Prostate gland (tissue), 2 donors: ENCODE data around the gene TPPP2. TPM values are rescaled to one million over a fixed set of nuclear protein-coding genes. Genes with fewer than 3 reads are reported as not detected.

Experiments
- DNase-seq: peaks from one replicate; pipeline ENCODE4 v3.0.0-alpha.2; 2019; ENCODE audit warnings: low spot score
- H3K27ac ChIP-seq, 2 donors: fragments of 200-600 bp; sonication (generic); 2 replicates each; pipeline ENCODE4 v1.5.1; 2017 to 2019
- H3K27me3 ChIP-seq: fragments of 200-600 bp; sonication (generic); replicated peaks from 2 replicates; pipeline ENCODE4 v1.5.1; 2019; ENCODE audit not compliant: insufficient read depth
- H3K36me3 ChIP-seq, 2 donors: fragments of 200-600 bp; sonication (generic); 1 replicate in 1 of 2; 2 replicates in 1 of 2; pipeline versions ENCODE4 v1.5.1 to v1.8.1; 2017 to 2019
- H3K4me1 ChIP-seq: fragments of 200-600 bp; sonication (generic); replicated peaks from 2 replicates; pipeline ENCODE4 v1.5.1; 2019
- H3K4me3 ChIP-seq, 2 donors: fragments of 200-600 bp; sonication (generic); 2 replicates each; pipeline ENCODE4 v1.5.1; 2017 to 2019
- H3K9me3 ChIP-seq: fragments of 200-600 bp; sonication (generic); 2 replicates; pipeline ENCODE4 v1.5.1; 2017
- POLR2A ChIP-seq: fragments of 450-650 bp; IDR thresholded peaks from one replicate; pipeline ENCODE4 v1.6.1; 2016; ENCODE audit warnings: antibody characterized with exemption, mild to moderate bottlenecking
- POLR2AphosphoS5 ChIP-seq: sonication (generic); formaldehyde crosslinking; IDR thresholded peaks from one replicate; pipeline ENCODE4 v1.6.1; 2017; ENCODE audit warnings: antibody characterized with exemption
- WGBS: methylation state at CpG from one replicate; pipeline ENCODE4 v1.1.5; 2018; 5-methylcytosine and 5-hydroxymethylcytosine counted together
- intact Hi-C: fragments of 100-400 bp; cut with DNase I; formaldehyde crosslinking; loops from one replicate; pipeline ENCODE4 v1.14.2; 2022
- total RNA-seq, 2 donors: library from RNA; depleted of rRNA; stranded (reverse); fragments of >200 nt; gene quantifications; one replicate each; pipeline ENCODE4 v1.1.0, GENCODE V29; 2016
- TF ChIP-seq, protein P1 (sequence below), 4 experiments: fragments of 200-600 bp in 2 of 4; fragments of 450-650 bp in 2 of 4; sonication (generic) in 2 of 4; IDR thresholded peaks; 1 replicate in 3 of 4; 2 replicates in 1 of 4; pipeline ENCODE4 v1.5.1; 2016 to 2019; ENCODE audit warnings: antibody characterized with exemption in 4 of 4, mild to moderate bottlenecking in 2 of 4, moderate library complexity in 2 of 4

TPPP2 gene
- total RNA-seq, 2 donors from 2014 or later: 9.4 TPM; not detected in 1

DNA sequence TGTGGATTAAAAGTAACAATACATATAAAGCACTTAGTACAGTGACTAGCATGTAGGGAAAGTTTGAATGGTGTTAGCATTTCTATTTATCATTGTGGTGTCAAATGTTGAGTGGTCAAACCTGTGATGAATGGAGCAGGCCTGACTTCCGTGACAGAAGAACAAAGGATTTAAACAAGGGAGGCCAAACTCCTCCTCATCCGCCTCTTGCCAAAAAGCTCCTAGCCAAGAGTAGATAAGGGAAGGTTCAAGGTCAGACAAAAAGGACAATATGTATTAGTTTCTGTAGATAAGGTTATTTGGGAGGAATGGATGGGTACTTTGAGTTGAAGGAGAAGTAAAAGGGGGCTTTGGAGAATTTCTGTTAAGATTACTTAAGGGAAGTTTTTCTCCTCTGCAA is 18.6 kb downstream of the TPPP2 start:
- 71% methylated on average over 2 of the region's 2 CpGs for WGBS
- DNase-seq: no peak
- Histone ChIP-seq H3K27ac (no peak overlapping the region), H3K9me3 (no peaks in the 10 kb centered on the region), H3K36me3 (no peaks in the 10 kb centered on the region), H3K4me1 (no peaks in the 10 kb centered on the region), H3K4me3 (no peak overlapping the region), H3K27me3 (no peaks in the 10 kb centered on the region)
- TF ChIP-seq, protein P1, sequence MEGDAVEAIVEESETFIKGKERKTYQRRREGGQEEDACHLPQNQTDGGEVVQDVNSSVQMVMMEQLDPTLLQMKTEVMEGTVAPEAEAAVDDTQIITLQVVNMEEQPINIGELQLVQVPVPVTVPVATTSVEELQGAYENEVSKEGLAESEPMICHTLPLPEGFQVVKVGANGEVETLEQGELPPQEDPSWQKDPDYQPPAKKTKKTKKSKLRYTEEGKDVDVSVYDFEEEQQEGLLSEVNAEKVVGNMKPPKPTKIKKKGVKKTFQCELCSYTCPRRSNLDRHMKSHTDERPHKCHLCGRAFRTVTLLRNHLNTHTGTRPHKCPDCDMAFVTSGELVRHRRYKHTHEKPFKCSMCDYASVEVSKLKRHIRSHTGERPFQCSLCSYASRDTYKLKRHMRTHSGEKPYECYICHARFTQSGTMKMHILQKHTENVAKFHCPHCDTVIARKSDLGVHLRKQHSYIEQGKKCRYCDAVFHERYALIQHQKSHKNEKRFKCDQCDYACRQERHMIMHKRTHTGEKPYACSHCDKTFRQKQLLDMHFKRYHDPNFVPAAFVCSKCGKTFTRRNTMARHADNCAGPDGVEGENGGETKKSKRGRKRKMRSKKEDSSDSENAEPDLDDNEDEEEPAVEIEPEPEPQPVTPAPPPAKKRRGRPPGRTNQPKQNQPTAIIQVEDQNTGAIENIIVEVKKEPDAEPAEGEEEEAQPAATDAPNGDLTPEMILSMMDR (IDR thresholded peaks at IDR 0.05): no peak
- TF ChIP-seq POLR2AphosphoS5: no peak
- TF ChIP-seq POLR2A: no peak
- intact Hi-C loops: loop anchor here (10.0 kb wide), 1 partner anchor 194 kb away; no protein-coding TSS in a partner anchor

DNA sequence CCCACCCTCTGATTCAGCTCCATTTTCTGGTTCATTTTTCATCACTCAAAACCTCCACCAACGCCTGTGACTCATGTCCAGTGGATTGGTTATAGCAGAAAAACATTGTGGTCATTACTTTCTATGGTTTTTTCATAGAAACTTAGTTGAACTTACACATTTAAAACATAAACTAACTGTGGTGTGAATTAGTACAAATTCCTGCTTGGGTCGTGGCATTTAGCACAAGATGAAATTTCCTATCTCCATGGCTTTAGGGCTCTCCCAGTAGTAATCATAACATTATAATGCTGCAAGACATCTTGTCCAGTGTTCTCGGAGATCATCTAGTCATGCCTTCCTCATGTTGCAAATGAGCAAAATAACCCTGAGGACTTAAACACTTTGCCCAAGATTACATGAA is 19.3 kb downstream of the TPPP2 start:
- 88% methylated on average over 3 of the region's 3 CpGs for WGBS
- Histone ChIP-seq H3K36me3 (no peaks in the 10 kb centered on the region), H3K4me3 (no peak overlapping the region), H3K27me3 (no peaks in the 10 kb centered on the region), H3K4me1 (no peaks in the 10 kb centered on the region), H3K27ac (no peak overlapping the region), H3K9me3 (no peaks in the 10 kb centered on the region)
- intact Hi-C loops: loop anchor here (10.0 kb wide), 1 partner anchor 194 kb away; no protein-coding TSS in a partner anchor
- no peak for TF ChIP-seq POLR2AphosphoS5
- TF ChIP-seq POLR2A: no peak
- TF ChIP-seq, protein P1 (IDR thresholded peaks at IDR 0.05): no peak
- DNase-seq: no peak

DNA sequence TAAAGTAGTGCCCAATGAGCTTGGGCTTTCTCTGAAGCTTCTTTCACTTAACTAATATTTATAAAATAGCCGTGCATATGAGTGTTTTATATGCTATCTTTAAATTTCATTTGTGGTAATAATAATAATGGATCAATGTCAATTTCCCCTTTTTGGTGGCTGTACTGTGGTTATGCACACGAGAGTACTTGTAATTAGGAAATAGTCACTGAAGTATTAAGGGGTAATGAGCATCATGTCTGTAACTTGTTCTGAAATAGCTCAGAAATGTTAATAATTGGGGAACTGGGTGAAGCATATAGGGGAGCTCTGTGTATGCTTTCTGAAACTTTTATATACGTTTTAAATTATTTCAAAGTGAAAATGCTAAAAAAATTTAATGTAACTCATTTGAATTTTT is 20.6 kb downstream of the TPPP2 start:
- intact Hi-C loops: no loop called here
- WGBS: 79% methylated on average over 3 of the region's 3 CpGs
- TF ChIP-seq POLR2A: no peak
- TF ChIP-seq POLR2AphosphoS5: no peak
- TF ChIP-seq, protein P1 (IDR thresholded peaks at IDR 0.05): no peak
- Histone ChIP-seq H3K27me3 (no peaks in the 10 kb centered on the region), H3K36me3 (no peaks in the 10 kb centered on the region), H3K4me1 (no peaks in the 10 kb centered on the region), H3K9me3 (no peaks in the 10 kb centered on the region), H3K4me3 (no peak overlapping the region), H3K27ac (no peak overlapping the region)
- no peak for DNase-seq

DNA sequence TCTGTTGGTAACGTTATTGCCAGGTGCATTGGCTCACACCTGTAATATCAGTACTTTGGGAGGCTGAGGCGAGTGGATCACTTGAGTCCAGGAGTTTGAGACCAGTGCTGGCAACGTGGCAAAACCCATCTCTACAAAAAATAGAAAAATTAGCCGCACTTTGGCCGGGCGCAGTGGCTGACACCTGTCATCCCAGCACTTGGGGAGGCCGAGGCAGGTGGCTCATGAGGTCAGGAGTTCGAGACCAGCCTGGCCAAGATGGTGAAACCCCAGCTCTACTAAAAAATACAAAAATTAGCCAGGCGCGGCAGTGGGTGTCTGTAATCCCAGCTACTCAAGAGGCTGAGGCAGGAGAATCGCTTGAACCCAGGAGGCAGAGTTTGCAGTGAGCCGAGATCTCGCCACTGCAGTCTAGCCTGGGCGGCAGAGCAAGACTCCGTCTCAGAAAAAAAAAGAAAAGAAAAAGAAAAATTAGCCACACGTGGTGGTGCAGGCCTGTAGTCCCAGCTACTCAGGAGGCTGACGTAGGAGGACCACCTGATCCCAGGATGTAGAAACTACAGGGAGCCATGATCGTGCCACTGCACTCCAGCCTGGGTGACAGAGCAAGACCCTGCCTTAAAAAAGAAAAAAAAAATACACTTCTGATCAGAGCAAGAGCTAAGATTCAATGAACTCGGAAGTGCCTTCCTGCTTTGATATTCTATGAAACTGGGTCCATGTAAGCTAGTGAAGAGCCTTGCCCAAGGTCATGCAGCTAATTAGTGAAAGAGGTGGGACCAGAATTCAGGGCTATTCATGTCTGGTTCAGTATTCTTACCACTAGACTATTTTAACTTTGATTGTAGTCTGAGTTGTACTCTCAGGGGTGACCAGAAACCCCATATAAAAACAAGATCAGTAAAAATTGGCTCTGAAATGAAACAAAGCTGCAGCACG is 23.4 kb downstream of the TPPP2 start:
- Histone ChIP-seq H3K4me3 (no peak overlapping the region), H3K27ac (no peak overlapping the region), H3K27me3 (no peaks in the 10 kb centered on the region), H3K36me3 (no peaks in the 10 kb centered on the region), H3K4me1 (no peaks in the 10 kb centered on the region), H3K9me3 (no peaks in the 10 kb centered on the region)
- intact Hi-C loops: no loop called here
- no peak for DNase-seq
- TF ChIP-seq, protein P1 (IDR thresholded peaks at IDR 0.05): no peak
- no peak for TF ChIP-seq POLR2AphosphoS5
- TF ChIP-seq POLR2A: no peak
- WGBS: 92% methylated on average over 20 of the region's 20 CpGs
